Measurements from ENCODE around the gene LCP1. TPM values are rescaled to one million over a fixed set of nuclear protein-coding genes. Genes with fewer than 3 reads are reported as not detected.
A peak's percentile ranks its signal among the peaks of the same experiment; 100 is the strongest.

Gene LCP1
- total and polyA plus RNA-seq, 9 of the 15 experiments (the other 6 are each of a cell fraction or from before 2014, with no cell fraction given) = 83.0 to 255 (median 163) TPM

DNA sequence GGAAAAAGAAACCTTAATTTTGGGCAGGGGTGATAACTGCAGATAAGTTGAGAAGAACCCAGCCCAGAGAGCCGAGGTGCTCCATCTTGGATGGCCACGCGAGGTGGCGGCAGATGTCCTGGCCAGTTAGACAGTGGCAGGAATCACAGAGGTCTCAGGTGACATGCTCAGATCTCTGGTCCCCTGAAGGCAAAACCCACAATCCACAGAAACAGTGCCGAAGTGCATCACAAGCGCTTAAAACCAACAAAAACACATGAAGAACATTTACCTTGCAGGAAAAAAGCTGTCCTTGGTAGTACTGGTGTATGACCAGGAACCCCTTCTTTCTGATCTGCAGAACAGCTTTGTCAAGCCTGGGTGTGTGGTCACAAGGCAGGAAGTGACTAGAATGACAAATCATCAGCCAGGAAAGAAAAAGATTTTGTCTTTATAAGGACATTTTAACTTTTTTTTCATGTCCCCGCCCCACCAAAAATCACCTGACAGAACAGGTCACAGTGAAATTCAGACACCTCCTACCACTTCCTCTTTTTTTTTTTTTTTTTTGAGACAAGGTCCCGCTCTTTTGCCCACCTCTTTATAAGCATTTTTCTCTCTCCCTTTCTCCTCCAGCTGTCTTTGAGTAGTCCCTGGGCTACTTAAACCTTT, at the start of gene LCP1 (continued):
- TF ChIP-seq ZNF518B (CRISPR knock-in tag; IDR thresholded peaks at IDR 0.05) (no peak), FOXK2 (conservative IDR thresholded peaks at IDR 0.05 in 1 of 2, IDR thresholded peaks at IDR 0.05 in 1 of 2; ENCODE audit: low read depth in 2 of 2) (peak in 1 of 2 experiments; percentile 11; a peak in 1 of 4 replicates), BRD9 (IDR thresholded peaks at IDR 0.05; ENCODE audit: low read depth, partially characterized antibody) (peak; percentile 60), CBX2 (IDR thresholded peaks at IDR 0.05; ENCODE audit: insufficient read depth, low read length, poor library complexity, severe bottlenecking) (no peak), ZEB2 (IDR thresholded peaks at IDR 0.05) (peak; percentile 72), MEIS2 (IDR thresholded peaks at IDR 0.05; ENCODE audit: partially characterized antibody) (peak; percentile 76), ID3 (CRISPR knock-in tag; IDR thresholded peaks at IDR 0.05) (no peak), ID3 (tag; IDR thresholded peaks at IDR 0.05) (0 out of 2 replicates have a peak, but pooled peaks have one; percentile 25), E4F1 (CRISPR knock-in tag; IDR thresholded peaks at IDR 0.05; ENCODE audit: borderline replicate concordance) (no peak), ZNF766 (CRISPR knock-in tag; conservative IDR thresholded peaks at IDR 0.05) (peak; percentile 32; the same call in 1 of the 2 replicates), MLLT1 (IDR thresholded peaks at IDR 0.05) (peak in 1 of 2 experiments; percentile 82), MYC (IDR thresholded peaks at IDR 0.05; ENCODE audit: low read depth, low read length) (peak; percentile 70), MYC (CRISPR knock-in tag; IDR thresholded peaks at IDR 0.05; ENCODE audit: borderline replicate concordance, low read depth) (no peak)
- TF ChIP-seq, protein P1, sequence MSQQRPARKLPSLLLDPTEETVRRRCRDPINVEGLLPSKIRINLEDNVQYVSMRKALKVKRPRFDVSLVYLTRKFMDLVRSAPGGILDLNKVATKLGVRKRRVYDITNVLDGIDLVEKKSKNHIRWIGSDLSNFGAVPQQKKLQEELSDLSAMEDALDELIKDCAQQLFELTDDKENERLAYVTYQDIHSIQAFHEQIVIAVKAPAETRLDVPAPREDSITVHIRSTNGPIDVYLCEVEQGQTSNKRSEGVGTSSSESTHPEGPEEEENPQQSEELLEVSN (IDR thresholded peaks at IDR 0.05; ENCODE audit: borderline replicate concordance in 1 of 2, extremely low read depth in 1 of 2, insufficient read depth in 1 of 2, insufficient read length in 1 of 2, low read depth in 1 of 2, low read length in 1 of 2, poor library complexity in 1 of 2, severe bottlenecking in 1 of 2) = peak in 1 of 2 experiments; percentile 18

Measured in K562 (cell line).